Measurements from ENCODE around the gene TCF4.

GRCh38 chr18:55444536-55444935 lies 143.5 kb downstream of the TCF4 start:
- TF ChIP-seq MAX (IDR thresholded peaks at IDR 0.05; ENCODE audit: low read depth) (no peak), CTCF (IDR thresholded peaks at IDR 0.05) (no peak)
